NT2/D1 (cell line): ENCODE measurements around the gene B3GALT5.

Source experiments
- SUZ12 ChIP-seq: IDR thresholded peaks from 2 replicates; pipeline ENCODE4 v1.6.1; 2011; ENCODE audit not compliant: insufficient read length, insufficient read depth; ENCODE audit errors: extremely low read depth
- YY1 ChIP-seq: IDR thresholded peaks from 2 replicates; pipeline ENCODE4 v1.6.1; 2011; ENCODE audit not compliant: insufficient read length, insufficient read depth
- ZNF274 ChIP-seq: IDR thresholded peaks from 2 replicates; pipeline ENCODE4 v1.6.1; 2011; ENCODE audit warnings: mild to moderate bottlenecking, low read depth, low read length

GRCh38 chr21:39700318-39700717 is 87.6 kb downstream of the B3GALT5 start:
- TF ChIP-seq SUZ12 (no peak), ZNF274 (no peak), YY1 (no peak)
